K562 (cell line): ENCODE data around the gene MARK2. TPM values are rescaled to one million over a fixed set of nuclear protein-coding genes. Genes with fewer than 3 reads are reported as not detected.

Experiments used
- ARID2 ChIP-seq: fragments of 450-650 bp; IDR thresholded peaks from 2 replicates; pipeline ENCODE4 v1.6.1; 2017; ENCODE audit warnings: antibody characterized with exemption, mild to moderate bottlenecking
- CTBP1 ChIP-seq: fragments of 450-650 bp; IDR thresholded peaks from 2 replicates; pipeline ENCODE4 v1.6.1; 2016; ENCODE audit warnings: borderline replicate concordance
- EGR1 ChIP-seq: fragments of 450-650 bp; conservative IDR thresholded peaks from 2 replicates; pipeline ENCODE4 v1.6.1; 2017; ENCODE audit warnings: mild to moderate bottlenecking
- FOXK1 ChIP-seq: sonication (generic); formaldehyde crosslinking; IDR thresholded peaks from 2 replicates; pipeline ENCODE4 v1.8.0; 2022; ENCODE audit warnings: missing genetic modification reagents, mild to moderate bottlenecking, borderline replicate concordance
- GABPB2 ChIP-seq: fragments of 250-450 bp; sonication (Bioruptor Pico); conservative IDR thresholded peaks from 2 replicates; pipeline ENCODE4 v1.5.1; 2021; ENCODE audit warnings: mild to moderate bottlenecking
- HDAC2 ChIP-seq: fragments of 450-650 bp; IDR thresholded peaks from 2 replicates; pipeline ENCODE4 v1.6.1; 2016; ENCODE audit warnings: mild to moderate bottlenecking
- HMGN3 ChIP-seq: IDR thresholded peaks from 2 replicates; pipeline ENCODE4 v1.6.1; 2011; ENCODE audit warnings: borderline replicate concordance, low read depth, mild to moderate bottlenecking, mixed read lengths, low read length; ENCODE audit not compliant: insufficient read length; ENCODE audit errors: extremely low read depth
- KDM2B ChIP-seq: fragments of 250-450 bp; sonication (Bioruptor Pico); IDR thresholded peaks from 2 replicates; pipeline ENCODE4 v1.8.0; 2021; ENCODE audit warnings: mild to moderate bottlenecking, moderate library complexity
- L3MBTL2 ChIP-seq: fragments of 450-650 bp; IDR thresholded peaks from 2 replicates; pipeline ENCODE4 v1.6.1; 2016; ENCODE audit warnings: mild to moderate bottlenecking, moderate library complexity
- MTA3 ChIP-seq: fragments of 450-650 bp; formaldehyde crosslinking; IDR thresholded peaks from 2 replicates; pipeline ENCODE4 v1.6.1; 2017; ENCODE audit warnings: mild to moderate bottlenecking, borderline replicate concordance
- NONO ChIP-seq, 2 experiments: fragments of 200-400 bp in 1 of 2; fragments of 450-650 bp in 1 of 2; formaldehyde crosslinking in 1 of 2; IDR thresholded peaks; 2 replicates each; pipeline ENCODE4 v1.6.1; 2017; ENCODE audit warnings: low read depth in 2 of 2, mild to moderate bottlenecking in 2 of 2, moderate library complexity in 2 of 2, low read length in 1 of 2
- TAF1 ChIP-seq: IDR thresholded peaks from 2 replicates; pipeline ENCODE4 v1.6.1; 2011; ENCODE audit warnings: mild to moderate bottlenecking, low read length, moderate library complexity; ENCODE audit not compliant: insufficient read depth, control insufficient read depth, severe bottlenecking; ENCODE audit errors: extremely low read depth
- TBP ChIP-seq: optimal IDR thresholded peaks from 2 replicates; pipeline ENCODE3; 2011; ENCODE audit warnings: low read depth, low read length, improper control_type of control experiment
- ZFP36 ChIP-seq: fragments of 150-350 bp; IDR thresholded peaks from 2 replicates; pipeline ENCODE4 v1.6.1; 2018; ENCODE audit warnings: low read length, low read depth; ENCODE audit not compliant: partially characterized antibody
- ZNF124 ChIP-seq: sonication (generic); formaldehyde crosslinking; IDR thresholded peaks from 2 replicates; pipeline ENCODE4 v1.8.1; 2022; ENCODE audit warnings: missing genetic modification reagents
- polyA plus RNA-seq, 8 experiments: library from polyadenylated mRNA; depleted of rRNA in 4 of 8; stranded (reverse) in 5 of 8; unstranded in 3 of 8; fragments of >200 nt; fragmentation: Nextera tagmentation in 2 of 8; fragmentation: Illumina TruSeq in 1 of 8; extraction: Ambion mirVana in 2 of 8; extraction: Trizol in 1 of 8; gene quantifications; 2 replicates each; pipeline versions ENCODE4 v1.2.1 to v1.2.3, GENCODE V29; 2011 to 2014; ENCODE audit warnings: inconsistent platforms in 1 of 8, missing spikeins in 1 of 8
- total RNA-seq, 7 experiments: library from RNA; depleted of rRNA in 6 of 7; stranded (reverse); fragments of >200 nt in 6 of 7; fragmentation: Illumina TruSeq in 2 of 7; extraction: Trizol in 2 of 7; gene quantifications; 2 replicates each; pipeline versions ENCODE4 v1.2.1 to v1.2.3, GENCODE V29; 2011 to 2021; ENCODE audit warnings: low replicate concordance in 1 of 7
- TF ChIP-seq, protein P1 (sequence below), 2 experiments: IDR thresholded peaks; 2 replicates each; pipeline ENCODE4 v1.6.1; 2011; ENCODE audit warnings: borderline replicate concordance in 1 of 2, control low read depth in 1 of 2, low read depth in 1 of 2, low read length in 1 of 2, mild to moderate bottlenecking in 1 of 2, mixed read lengths in 1 of 2, moderate library complexity in 1 of 2; ENCODE audit not compliant: insufficient read depth in 1 of 2, insufficient read length in 1 of 2, poor library complexity in 1 of 2, severe bottlenecking in 1 of 2; ENCODE audit errors: extremely low read depth in 1 of 2
- TF ChIP-seq, protein P2 (sequence below): fragments of 200-800 bp; sonication (Bioruptor generic); IDR thresholded peaks from 2 replicates; pipeline ENCODE4 v1.6.1; 2017; ENCODE audit warnings: missing genetic modification characterization, missing compliant biosample characterization
- TF ChIP-seq, protein P3 (sequence below): fragments of 450-650 bp; IDR thresholded peaks from 2 replicates; pipeline ENCODE4 v1.7.0; 2016; ENCODE audit warnings: borderline replicate concordance
- TF ChIP-seq, protein P4 (sequence below): IDR thresholded peaks from 2 replicates; pipeline ENCODE4 v1.6.1; 2016; ENCODE audit warnings: missing genetic modification characterization, missing compliant biosample characterization
- TF ChIP-seq, protein P5 (sequence below): fragments of 200-800 bp; sonication (Bioruptor generic); IDR thresholded peaks from 2 replicates; pipeline ENCODE4 v1.6.1; 2017; ENCODE audit warnings: missing genetic modification characterization, missing compliant biosample characterization

MARK2 gene
- total and polyA plus RNA-seq, 9 of the 15 experiments (the other 6 are each of a cell fraction or from before 2014, with no cell fraction given), result 0.32 to 43.5 (median 15.1) TPM

DNA sequence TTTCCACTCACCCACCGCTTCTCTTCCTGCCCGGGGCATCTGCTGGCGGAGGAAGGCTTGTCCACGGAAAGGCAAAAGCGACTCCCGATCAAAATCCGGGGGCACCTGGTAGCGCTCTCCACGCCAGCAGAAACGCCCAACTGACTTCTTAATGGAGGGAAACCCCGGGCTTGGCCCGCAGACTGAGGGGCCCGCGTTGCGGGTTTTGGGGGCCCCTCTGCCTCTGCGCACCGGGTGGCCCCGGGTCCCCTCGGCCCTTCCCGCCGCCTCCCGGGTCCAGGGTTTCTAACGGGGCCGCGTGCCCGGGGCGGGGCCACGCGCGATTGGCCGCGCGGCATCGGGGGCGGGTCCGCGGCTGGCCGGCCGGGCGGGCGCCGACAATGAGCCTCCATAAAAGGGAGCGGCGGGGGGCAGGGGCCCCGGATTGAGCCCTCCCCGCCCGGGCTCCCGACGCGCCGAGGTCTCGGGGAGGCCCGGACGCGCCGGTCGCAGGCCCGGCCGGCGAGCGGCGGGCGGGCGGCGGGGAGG lies 25.8 kb upstream of the MARK2 start, which contains the start of gene SPINDOC (continued):
- TF ChIP-seq, protein P1, sequence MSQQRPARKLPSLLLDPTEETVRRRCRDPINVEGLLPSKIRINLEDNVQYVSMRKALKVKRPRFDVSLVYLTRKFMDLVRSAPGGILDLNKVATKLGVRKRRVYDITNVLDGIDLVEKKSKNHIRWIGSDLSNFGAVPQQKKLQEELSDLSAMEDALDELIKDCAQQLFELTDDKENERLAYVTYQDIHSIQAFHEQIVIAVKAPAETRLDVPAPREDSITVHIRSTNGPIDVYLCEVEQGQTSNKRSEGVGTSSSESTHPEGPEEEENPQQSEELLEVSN (IDR thresholded peaks at IDR 0.05; ENCODE audit: borderline replicate concordance in 1 of 2, extremely low read depth in 1 of 2, insufficient read depth in 1 of 2, insufficient read length in 1 of 2, low read depth in 1 of 2, low read length in 1 of 2, poor library complexity in 1 of 2, severe bottlenecking in 1 of 2), result peak; percentile 90 to 98
- TF ChIP-seq CTBP1 (no peak), MTA3 (0 out of 2 replicates have a peak, but pooled peaks have one; percentile 22), GABPB2 (CRISPR knock-in tag) (no peak), L3MBTL2 (peak; percentile 96), ZFP36 (no peak), ARID2 (no peak), HDAC2 (0 out of 2 replicates have a peak, but pooled peaks have one; percentile 19), NONO (IDR thresholded peaks at IDR 0.05; ENCODE audit: low read depth in 2 of 2, low read length in 1 of 2) (0 out of 4 replicates have a peak, but pooled peaks of 1 of the 2 experiments have one; percentile 40), TAF1 (peak; percentile 40), KDM2B (CRISPR knock-in tag) (0 out of 2 replicates have a peak, but pooled peaks have one; percentile 69), EGR1 (no peak), ZNF124 (CRISPR knock-in tag) (no peak), TBP (peak; percentile 87), HMGN3 (peak; percentile 27), FOXK1 (no peak)
- TF ChIP-seq, protein P2, sequence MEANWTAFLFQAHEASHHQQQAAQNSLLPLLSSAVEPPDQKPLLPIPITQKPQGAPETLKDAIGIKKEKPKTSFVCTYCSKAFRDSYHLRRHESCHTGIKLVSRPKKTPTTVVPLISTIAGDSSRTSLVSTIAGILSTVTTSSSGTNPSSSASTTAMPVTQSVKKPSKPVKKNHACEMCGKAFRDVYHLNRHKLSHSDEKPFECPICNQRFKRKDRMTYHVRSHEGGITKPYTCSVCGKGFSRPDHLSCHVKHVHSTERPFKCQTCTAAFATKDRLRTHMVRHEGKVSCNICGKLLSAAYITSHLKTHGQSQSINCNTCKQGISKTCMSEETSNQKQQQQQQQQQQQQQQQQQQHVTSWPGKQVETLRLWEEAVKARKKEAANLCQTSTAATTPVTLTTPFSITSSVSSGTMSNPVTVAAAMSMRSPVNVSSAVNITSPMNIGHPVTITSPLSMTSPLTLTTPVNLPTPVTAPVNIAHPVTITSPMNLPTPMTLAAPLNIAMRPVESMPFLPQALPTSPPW (CRISPR knock-in tag), result peak; percentile 87
- TF ChIP-seq, protein P3, sequence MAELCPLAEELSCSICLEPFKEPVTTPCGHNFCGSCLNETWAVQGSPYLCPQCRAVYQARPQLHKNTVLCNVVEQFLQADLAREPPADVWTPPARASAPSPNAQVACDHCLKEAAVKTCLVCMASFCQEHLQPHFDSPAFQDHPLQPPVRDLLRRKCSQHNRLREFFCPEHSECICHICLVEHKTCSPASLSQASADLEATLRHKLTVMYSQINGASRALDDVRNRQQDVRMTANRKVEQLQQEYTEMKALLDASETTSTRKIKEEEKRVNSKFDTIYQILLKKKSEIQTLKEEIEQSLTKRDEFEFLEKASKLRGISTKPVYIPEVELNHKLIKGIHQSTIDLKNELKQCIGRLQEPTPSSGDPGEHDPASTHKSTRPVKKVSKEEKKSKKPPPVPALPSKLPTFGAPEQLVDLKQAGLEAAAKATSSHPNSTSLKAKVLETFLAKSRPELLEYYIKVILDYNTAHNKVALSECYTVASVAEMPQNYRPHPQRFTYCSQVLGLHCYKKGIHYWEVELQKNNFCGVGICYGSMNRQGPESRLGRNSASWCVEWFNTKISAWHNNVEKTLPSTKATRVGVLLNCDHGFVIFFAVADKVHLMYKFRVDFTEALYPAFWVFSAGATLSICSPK, result no peak
- TF ChIP-seq, protein P4, sequence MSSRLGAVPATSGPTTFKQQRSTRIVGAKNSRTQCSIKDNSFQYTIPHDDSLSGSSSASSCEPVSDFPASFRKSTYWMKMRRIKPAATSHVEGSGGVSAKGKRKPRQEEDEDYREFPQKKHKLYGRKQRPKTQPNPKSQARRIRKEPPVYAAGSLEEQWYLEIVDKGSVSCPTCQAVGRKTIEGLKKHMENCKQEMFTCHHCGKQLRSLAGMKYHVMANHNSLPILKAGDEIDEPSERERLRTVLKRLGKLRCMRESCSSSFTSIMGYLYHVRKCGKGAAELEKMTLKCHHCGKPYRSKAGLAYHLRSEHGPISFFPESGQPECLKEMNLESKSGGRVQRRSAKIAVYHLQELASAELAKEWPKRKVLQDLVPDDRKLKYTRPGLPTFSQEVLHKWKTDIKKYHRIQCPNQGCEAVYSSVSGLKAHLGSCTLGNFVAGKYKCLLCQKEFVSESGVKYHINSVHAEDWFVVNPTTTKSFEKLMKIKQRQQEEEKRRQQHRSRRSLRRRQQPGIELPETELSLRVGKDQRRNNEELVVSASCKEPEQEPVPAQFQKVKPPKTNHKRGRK (tag), result no peak
- TF ChIP-seq, protein P5, sequence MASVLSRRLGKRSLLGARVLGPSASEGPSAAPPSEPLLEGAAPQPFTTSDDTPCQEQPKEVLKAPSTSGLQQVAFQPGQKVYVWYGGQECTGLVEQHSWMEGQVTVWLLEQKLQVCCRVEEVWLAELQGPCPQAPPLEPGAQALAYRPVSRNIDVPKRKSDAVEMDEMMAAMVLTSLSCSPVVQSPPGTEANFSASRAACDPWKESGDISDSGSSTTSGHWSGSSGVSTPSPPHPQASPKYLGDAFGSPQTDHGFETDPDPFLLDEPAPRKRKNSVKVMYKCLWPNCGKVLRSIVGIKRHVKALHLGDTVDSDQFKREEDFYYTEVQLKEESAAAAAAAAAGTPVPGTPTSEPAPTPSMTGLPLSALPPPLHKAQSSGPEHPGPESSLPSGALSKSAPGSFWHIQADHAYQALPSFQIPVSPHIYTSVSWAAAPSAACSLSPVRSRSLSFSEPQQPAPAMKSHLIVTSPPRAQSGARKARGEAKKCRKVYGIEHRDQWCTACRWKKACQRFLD (CRISPR knock-in tag), result peak; percentile 55; the same call in 1 of the 2 replicates
